ENCODE results near the gene PDP2. TPM values are rescaled to one million over a fixed set of nuclear protein-coding genes. Genes with fewer than 3 reads are reported as not detected.
"Not testable (repeated sequence)": the region's sequence is repeated elsewhere in the genome, so short reads cannot be mapped to it uniquely, and the experiment has no call there.

The PDP2 gene
- total RNA-seq, 1 donor from 2014 or later: 16.1 TPM

DNA sequence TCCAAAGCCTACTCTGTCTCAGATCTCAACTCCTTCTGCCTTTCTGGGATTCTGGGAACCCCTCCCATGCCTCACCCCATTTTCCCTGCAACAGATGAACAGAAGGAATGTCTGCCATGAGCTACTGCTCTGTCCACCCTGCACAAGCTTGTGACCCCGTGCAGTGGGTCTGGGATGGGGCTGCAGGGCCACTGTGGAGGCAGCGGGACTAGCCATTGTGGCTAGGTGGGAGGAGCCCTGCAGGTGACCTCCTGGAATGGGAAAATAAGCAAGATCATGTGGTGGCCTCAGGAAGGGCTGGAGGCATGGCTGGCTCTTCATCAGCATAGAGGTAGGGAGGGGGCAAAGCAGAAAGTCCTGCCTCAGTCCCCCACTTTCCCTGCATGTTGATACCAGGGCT is 13.7 kb downstream of the PDP2 start:
- no peak overlapping the region for H3K27ac Mint-ChIP-seq
- no peaks in the 10 kb centered on the region for H3K27me3 Mint-ChIP-seq
- TF ChIP-seq, protein P1, sequence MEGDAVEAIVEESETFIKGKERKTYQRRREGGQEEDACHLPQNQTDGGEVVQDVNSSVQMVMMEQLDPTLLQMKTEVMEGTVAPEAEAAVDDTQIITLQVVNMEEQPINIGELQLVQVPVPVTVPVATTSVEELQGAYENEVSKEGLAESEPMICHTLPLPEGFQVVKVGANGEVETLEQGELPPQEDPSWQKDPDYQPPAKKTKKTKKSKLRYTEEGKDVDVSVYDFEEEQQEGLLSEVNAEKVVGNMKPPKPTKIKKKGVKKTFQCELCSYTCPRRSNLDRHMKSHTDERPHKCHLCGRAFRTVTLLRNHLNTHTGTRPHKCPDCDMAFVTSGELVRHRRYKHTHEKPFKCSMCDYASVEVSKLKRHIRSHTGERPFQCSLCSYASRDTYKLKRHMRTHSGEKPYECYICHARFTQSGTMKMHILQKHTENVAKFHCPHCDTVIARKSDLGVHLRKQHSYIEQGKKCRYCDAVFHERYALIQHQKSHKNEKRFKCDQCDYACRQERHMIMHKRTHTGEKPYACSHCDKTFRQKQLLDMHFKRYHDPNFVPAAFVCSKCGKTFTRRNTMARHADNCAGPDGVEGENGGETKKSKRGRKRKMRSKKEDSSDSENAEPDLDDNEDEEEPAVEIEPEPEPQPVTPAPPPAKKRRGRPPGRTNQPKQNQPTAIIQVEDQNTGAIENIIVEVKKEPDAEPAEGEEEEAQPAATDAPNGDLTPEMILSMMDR (conservative IDR thresholded peaks at IDR 0.05): no peak
- no peak overlapping the region for H3K4me3 Mint-ChIP-seq
- H3K9me3 Mint-ChIP-seq: no peaks in the 10 kb centered on the region
- peaks cover 4% of the 10 kb centered on the region for H3K36me3 Mint-ChIP-seq
- no peak for DNase-seq (ENCODE audit: extremely low spot score, unreplicated experiment)
- peaks cover 4% of the 10 kb centered on the region for H3K4me1 Mint-ChIP-seq (ENCODE audit: unreplicated experiment)

DNA sequence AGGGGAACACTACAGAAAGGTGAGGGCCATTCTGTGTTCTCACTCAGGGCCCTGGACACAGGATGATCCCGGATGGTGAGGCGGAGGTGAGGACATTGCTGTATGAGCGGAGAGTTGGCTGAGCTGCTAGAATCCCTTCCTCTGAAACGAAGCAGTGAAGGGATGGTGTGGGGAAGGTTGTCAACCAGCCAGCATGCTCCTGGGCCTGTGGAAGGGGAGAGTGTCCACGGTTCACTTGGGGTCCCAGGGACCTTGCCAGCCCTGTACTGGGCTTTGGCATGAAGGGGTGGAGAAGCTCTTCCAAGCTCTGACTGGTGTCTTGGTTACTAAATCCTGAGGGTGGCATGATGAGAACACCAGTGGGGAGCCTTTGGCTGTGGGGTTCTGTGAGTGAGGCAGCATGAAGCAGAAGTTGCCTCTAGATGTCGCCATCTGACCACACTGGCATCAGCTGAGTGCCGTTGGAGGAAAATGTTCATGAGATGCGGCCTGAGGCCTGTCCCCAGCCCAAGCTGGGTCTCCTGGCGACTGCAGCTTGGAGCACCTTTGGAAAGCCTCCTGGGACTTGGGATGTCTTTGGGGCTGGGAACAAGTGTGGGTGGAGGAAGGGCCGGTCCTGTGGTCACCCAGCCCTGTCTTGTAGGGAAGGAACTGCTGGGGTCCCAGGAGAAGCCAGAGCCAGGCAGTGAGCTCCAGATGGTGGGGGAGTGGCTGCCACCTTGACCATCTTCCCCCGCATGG is 14.8 kb downstream of the PDP2 start:
- H3K27ac Mint-ChIP-seq: peak overlapping the region; percentile 69
- DNase-seq (ENCODE audit: extremely low spot score, unreplicated experiment): no peak

DNA sequence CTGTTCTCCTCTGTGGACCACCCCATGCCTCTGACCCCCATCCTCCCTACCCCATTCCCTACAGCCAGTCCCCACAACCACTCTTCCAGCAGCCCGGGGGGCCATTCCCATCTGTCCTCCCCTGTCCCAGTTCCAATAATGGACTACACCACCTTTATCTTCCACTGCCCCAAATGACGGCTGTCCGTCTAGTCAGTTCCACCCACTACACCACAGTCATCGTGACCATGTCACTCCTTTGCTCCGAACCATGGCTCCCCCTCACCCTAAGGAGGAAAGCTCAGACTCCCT is 15.3 kb downstream of the PDP2 start:
- Mint-ChIP-seq H3K4me1 (ENCODE audit: unreplicated experiment) (peaks cover 16% of the 10 kb centered on the region), H3K9me3 (no peaks in the 10 kb centered on the region), H3K27ac (peak overlapping the region; percentile 87), H3K4me3 (no peak overlapping the region), H3K27me3 (no peaks in the 10 kb centered on the region), H3K36me3 (peaks cover 4% of the 10 kb centered on the region)
- no peak for DNase-seq (ENCODE audit: extremely low spot score, unreplicated experiment)
- TF ChIP-seq, protein P1 (conservative IDR thresholded peaks at IDR 0.05): no peak

More for the DNA sequence above, 14.8 kb downstream of the PDP2 start:
- Mint-ChIP-seq H3K27me3 (no peaks in the 10 kb centered on the region), H3K9me3 (no peaks in the 10 kb centered on the region), H3K4me3 (no peak overlapping the region), H3K4me1 (ENCODE audit: unreplicated experiment) (peaks cover 12% of the 10 kb centered on the region), H3K36me3 (peaks cover 4% of the 10 kb centered on the region)
- TF ChIP-seq, protein P1 (conservative IDR thresholded peaks at IDR 0.05): peak; percentile 82

DNA sequence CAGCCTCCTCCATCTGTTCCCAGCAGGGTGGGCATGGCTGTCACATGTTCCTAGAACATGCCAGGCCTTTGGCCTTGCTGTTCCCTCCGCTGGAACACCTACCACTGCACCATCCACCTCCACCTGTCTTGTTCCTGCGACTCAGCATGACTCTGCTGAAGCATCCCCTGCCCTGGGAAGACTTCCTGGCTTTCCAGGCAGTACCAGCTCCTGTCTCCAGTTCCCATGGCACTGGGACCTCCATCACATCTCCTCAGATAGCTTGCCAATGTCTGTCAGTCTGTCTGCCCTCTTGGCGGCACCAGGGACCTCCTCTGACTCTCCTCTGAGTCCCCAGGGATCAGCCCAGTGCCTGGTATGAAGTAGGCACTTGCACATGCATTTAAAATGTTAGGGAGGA is 15.7 kb downstream of the PDP2 start:
- Mint-ChIP-seq H3K4me3 (no peak overlapping the region), H3K27ac (peak overlapping the region; percentile 87)
- TF ChIP-seq, protein P1 (conservative IDR thresholded peaks at IDR 0.05): no peak

DNA sequence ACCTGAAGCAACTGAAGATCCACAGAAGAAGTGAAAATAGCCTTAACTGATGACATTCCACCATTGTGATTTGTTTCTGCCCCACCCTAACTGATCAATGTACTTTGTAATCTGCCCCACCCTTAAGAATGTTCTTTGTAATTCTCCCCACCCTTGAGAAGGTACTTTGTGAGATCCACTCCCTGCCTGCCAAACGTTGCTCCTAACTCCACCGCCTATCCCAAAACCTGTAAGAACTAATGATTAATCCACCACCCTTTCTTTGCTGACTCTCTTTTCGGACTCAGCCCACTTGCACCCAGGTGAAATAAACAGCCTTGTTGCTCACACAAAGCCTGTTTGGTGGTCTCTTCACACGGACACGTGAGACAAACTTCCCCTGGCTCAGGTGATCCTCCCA is 16.4 kb downstream of the PDP2 start:
- DNase-seq (ENCODE audit: extremely low spot score, unreplicated experiment); H3K36me3 Mint-ChIP-seq; H3K9me3 Mint-ChIP-seq; H3K27me3 Mint-ChIP-seq: not testable (repeated sequence)
- Mint-ChIP-seq H3K27ac (peak overlapping the region; percentile 87), H3K4me1 (ENCODE audit: unreplicated experiment) (peaks cover 16% of the 10 kb centered on the region), H3K4me3 (peak overlapping the region; percentile 37)

More for the DNA sequence above, 15.7 kb downstream of the PDP2 start:
- Mint-ChIP-seq H3K36me3 (peaks cover 3% of the 10 kb centered on the region), H3K9me3 (no peaks in the 10 kb centered on the region), H3K27me3 (no peaks in the 10 kb centered on the region), H3K4me1 (ENCODE audit: unreplicated experiment) (peaks cover 16% of the 10 kb centered on the region)
- no peak for DNase-seq (ENCODE audit: extremely low spot score, unreplicated experiment)

DNA sequence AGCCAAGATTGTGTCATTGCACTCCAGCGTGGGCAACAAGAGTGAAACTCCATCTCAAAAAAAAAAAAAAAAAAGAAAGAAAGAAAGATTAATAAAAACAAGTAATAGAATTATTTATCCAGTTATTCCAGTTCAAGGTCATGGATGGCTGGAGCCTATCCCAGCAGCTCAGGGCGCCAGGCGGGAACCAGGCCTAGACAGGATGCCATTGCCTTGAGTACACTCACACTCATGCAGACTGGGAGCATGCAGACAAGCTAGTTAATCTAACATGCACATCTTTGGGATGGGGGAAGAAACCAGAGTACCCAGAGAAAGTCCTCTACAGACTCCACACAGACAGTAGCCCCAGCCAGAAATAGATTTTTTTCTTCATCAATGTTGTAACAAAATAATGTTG is 17.9 kb downstream of the PDP2 start:
- H3K36me3 Mint-ChIP-seq: no peaks in the 10 kb centered on the region
- no peaks in the 10 kb centered on the region for H3K9me3 Mint-ChIP-seq
- H3K4me1 Mint-ChIP-seq (ENCODE audit: unreplicated experiment): peaks cover 16% of the 10 kb centered on the region
- H3K27ac Mint-ChIP-seq: peak overlapping the region; percentile 57
- no peak overlapping the region for H3K4me3 Mint-ChIP-seq
- DNase-seq (ENCODE audit: extremely low spot score, unreplicated experiment): no peak
- TF ChIP-seq, protein P1 (conservative IDR thresholded peaks at IDR 0.05): no peak
- no peaks in the 10 kb centered on the region for H3K27me3 Mint-ChIP-seq
